Suppressor macrophage (primary cell): ENCODE results near the gene TBC1D22B.

Experiments
- DNase-seq, 4 experiments: peaks; one replicate each; pipeline ENCODE4 v3.0.0-alpha.2; 2020 to 2022

The TBC1D22B gene

DNA sequence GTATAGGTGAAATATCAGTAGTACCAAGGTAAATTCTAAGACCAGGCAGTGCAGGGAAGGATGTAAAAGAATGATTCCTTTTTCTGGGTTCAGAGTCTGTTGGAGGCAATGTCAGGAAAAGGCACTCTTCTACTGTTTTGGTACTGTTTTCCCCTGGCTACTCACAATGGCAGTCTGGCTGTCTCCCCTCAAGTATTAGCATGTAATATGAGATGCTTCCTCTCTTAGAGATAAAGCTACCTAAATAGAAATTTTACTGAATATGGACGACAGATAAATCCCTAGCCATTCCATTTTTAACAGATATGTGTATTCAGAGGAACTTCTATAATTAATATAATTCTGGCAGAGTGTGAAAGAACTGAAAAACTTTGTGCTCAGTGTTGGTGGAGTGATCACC lies 99.7 kb downstream of the TBC1D22B start:
- DNase-seq = no peak

DNA sequence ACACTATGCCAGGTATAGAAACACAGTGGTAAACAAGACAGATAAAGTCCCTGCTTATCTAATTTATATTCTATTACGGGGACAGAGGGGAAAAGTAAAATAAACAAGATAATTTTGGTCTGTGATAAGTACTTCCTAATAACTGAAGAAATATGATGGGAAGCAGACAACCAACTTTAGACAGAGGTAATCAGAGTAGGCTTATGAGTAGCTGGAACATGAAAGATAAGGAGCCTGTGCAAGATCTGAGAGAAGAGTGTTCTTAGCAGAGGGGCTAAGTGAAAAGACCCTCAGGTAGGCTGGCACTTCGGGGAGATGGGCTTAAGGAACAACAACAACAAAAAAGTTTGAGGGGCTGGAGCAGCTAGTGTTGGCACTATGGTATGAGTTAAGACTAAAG lies 100.3 kb downstream of the TBC1D22B start:
- DNase-seq = no peak

- DNase-seq = no peak
Observed at GRCh38 chr6:37359039-37359438, 101.5 kb downstream of the TBC1D22B start.

- DNase-seq = no peak
Observed at GRCh38 chr6:37362101-37362828, 104.7 kb downstream of the TBC1D22B start.

DNA sequence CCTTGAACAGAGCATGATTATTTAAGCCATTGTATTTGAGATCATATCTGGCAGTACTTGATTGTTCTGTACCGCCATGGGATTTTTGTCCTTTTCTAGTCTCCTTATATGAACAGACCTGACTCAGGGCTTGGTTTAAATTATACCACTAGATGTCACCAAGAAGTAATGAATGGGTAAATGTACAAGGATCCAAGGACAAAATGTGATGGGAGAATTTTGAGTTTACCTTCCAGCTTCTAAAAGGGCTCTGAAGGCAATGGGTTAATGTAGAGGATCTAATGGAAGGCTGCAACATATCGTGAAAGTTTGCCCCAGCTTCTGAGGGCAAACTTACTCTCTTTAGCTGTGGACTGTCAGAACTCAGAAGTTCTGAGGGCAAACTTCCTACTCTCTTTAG lies 108.2 kb downstream of the TBC1D22B start:
- no peak for DNase-seq

DNA sequence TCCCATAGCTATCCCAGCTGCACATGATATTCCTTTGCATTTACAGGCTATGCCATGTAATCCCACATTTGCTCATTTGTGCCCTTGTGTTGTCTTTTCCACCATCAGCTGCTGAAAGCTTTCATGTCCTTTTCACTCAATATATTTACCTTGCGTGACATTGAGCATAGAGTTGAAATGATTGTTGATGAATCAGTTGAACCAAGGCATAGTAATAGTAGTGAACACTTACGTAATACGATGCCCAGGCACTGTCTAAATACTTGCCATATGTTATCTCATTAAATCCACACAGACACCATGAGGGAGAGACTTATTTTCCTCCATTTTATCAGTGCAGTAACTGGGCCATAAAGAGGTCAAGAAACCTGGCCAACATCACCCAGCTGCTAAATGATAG lies 109.3 kb downstream of the TBC1D22B start:
- no peak for DNase-seq

GRCh38 chr6:37368961-37369320 lies 111.4 kb downstream of the TBC1D22B start:
- peak; percentile 8 to 59 (median 50) for DNase-seq

DNA sequence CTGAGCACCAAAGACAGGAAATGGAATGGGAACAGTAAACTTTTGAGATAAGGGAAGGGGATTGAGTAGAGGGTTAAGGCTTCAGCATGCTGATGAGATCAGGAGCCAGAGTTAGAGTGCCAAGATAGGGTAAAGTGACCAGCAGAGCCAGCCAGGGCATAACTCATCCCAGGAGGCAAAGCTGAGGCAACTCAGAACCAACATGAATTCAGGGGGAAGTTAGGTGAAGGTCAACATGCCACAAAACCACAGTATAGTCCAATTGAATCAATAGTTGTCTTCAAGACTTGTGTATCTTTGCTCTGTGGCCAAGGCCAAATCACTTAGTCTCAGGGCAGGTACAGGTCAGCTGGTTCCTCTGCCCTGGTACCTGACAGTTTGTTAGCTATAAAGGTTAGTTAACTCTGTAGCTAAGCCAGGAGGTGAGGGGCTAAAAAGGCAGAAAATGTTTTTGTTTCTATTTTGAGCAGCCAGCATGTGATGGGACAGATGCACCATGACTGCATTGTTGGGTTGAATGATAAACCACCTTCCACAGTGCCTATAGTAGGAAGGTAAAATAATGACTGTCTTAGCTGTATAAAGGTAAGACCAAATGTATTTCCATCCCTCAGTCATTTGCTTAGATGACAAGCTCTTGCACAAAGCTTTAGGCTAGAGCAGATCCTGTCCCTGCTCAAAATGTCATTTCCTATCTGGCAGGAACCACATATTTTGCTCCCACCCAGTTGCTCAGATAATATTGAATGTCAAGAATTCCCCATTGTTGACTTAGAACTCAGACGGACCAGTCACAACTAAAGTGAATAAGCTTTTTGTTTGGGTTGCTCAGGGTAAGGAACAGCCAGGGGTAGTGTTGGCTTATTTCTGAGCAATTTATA lies 112.0 kb downstream of the TBC1D22B start:
- no peak for DNase-seq

- no peak for DNase-seq
Observed at GRCh38 chr6:37371154-37372083, 113.8 kb downstream of the TBC1D22B start.

GRCh38 chr6:37372116-37372515 lies 114.5 kb downstream of the TBC1D22B start:
- no peak for DNase-seq

DNA sequence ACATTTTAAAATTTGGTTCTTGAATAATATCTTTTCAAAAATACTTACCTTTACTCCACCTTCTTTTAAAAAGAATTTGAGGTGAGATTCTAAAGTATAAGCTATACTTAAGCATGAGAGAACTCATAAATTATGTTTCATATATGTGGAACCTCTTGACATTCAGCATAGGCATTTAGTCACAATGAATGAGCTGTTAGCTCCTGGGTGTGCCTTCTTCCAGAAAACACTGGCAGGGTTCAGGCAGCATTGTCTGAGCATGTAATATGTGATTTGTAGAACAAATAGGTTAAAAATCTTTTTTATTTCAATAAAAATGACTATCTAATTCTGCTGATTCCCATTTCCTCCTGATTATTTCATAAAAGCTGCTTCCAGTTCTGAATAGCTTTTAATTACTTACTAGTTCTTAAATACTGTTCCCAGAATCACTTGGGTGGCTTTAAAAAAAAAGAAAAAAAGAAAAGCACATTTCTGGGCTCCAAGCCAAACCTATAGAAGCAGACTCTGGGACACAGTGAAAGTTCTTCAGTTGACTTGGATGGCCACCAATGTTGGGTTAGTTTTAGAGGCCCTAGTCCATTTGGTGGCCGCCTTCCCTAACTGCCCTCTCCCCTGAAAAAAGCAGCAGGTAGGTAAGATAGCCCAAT lies 116.4 kb downstream of the TBC1D22B start:
- DNase-seq = no peak

GRCh38 chr6:37375376-37375775 lies 117.8 kb downstream of the TBC1D22B start:
- DNase-seq = no peak

- no peak for DNase-seq
Observed at GRCh38 chr6:37376078-37376743, 118.6 kb downstream of the TBC1D22B start.

- peak; percentile 15 to 39 (median 22) for DNase-seq
Observed at GRCh38 chr6:37381579-37381978, 124.0 kb downstream of the TBC1D22B start.
